Measurements from ENCODE around the gene ABLIM2. TPM values are rescaled to one million over a fixed set of nuclear protein-coding genes. Genes with fewer than 3 reads are reported as not detected.

ABLIM2 gene
- total RNA-seq, 1 experiment from 2014 or later: 2.7 TPM

GRCh38 chr4:8203052-8203401 is 44.4 kb upstream of the ABLIM2 start:
- Histone ChIP-seq H3K4me3 (ENCODE audit: low read depth, low read length, poor library complexity, severe bottlenecking) (no peak overlapping the region), H3K4me1 (ENCODE audit: insufficient read depth, low read length, poor library complexity, severe bottlenecking) (peaks cover 6% of the 10 kb centered on the region), H3K36me3 (ENCODE audit: insufficient read depth, low read length, poor library complexity, severe bottlenecking) (no peaks in the 10 kb centered on the region), H3K27ac (ENCODE audit: low read depth, low read length, poor library complexity, severe bottlenecking) (no peak overlapping the region), H3K9me3 (ENCODE audit: low read depth, low read length, poor library complexity, severe bottlenecking) (no peaks in the 10 kb centered on the region), H3K27me3 (replicated peaks; ENCODE audit: insufficient read depth, low read depth, low read length, poor library complexity) (no peaks in the 10 kb centered on the region)
- TF ChIP-seq CTCF (conservative IDR thresholded peaks at IDR 0.05; ENCODE audit: low read depth, low read length): no peak
- no peak for TF ChIP-seq EZH2 (IDR thresholded peaks at IDR 0.05; ENCODE audit: borderline replicate concordance, low read depth, low read length, poor library complexity, severe bottlenecking)
- no peak for DNase-seq (ENCODE audit: low spot score)
- CTCF ChIA-PET: no interaction called here
- intact Hi-C loops (cut with micrococcal nuclease; ENCODE audit: unreplicated experiment): no loop called here
- BruUV-seq (replicated peaks): no TSS peak
- POLR2A ChIA-PET (ENCODE audit: low non-redundant PET): no interaction called here

- Histone ChIP-seq H3K9me3 (ENCODE audit: low read depth, low read length, poor library complexity, severe bottlenecking) (no peaks in the 10 kb centered on the region), H3K4me3 (ENCODE audit: low read depth, low read length, poor library complexity, severe bottlenecking) (no peak overlapping the region), H3K27me3 (replicated peaks; ENCODE audit: insufficient read depth, low read depth, low read length, poor library complexity) (no peaks in the 10 kb centered on the region), H3K27ac (ENCODE audit: low read depth, low read length, poor library complexity, severe bottlenecking) (no peak overlapping the region), H3K4me1 (ENCODE audit: insufficient read depth, low read length, poor library complexity, severe bottlenecking) (peaks cover 6% of the 10 kb centered on the region), H3K36me3 (ENCODE audit: insufficient read depth, low read length, poor library complexity, severe bottlenecking) (no peaks in the 10 kb centered on the region)
- intact Hi-C loops (cut with micrococcal nuclease; ENCODE audit: unreplicated experiment): no loop called here
- no TSS peak for BruUV-seq (replicated peaks)
- ChIA-PET CTCF (no interaction called here), POLR2A (ENCODE audit: low non-redundant PET) (no interaction called here)
- DNase-seq (ENCODE audit: low spot score): no peak
- TF ChIP-seq EZH2 (IDR thresholded peaks at IDR 0.05; ENCODE audit: borderline replicate concordance, low read depth, low read length, poor library complexity, severe bottlenecking) (no peak), CTCF (conservative IDR thresholded peaks at IDR 0.05; ENCODE audit: low read depth, low read length) (no peak)
Observed at GRCh38 chr4:8202108-8203051, 43.8 kb upstream of the ABLIM2 start.

GRCh38 chr4:8201321-8201781 is 42.7 kb upstream of the ABLIM2 start:
- POLR2A ChIA-PET (ENCODE audit: low non-redundant PET): no interaction called here
- no peak for DNase-seq (ENCODE audit: low spot score)
- Histone ChIP-seq H3K27ac (ENCODE audit: low read depth, low read length, poor library complexity, severe bottlenecking) (no peak overlapping the region), H3K4me3 (ENCODE audit: low read depth, low read length, poor library complexity, severe bottlenecking) (no peak overlapping the region), H3K36me3 (ENCODE audit: insufficient read depth, low read length, poor library complexity, severe bottlenecking) (no peaks in the 10 kb centered on the region), H3K27me3 (replicated peaks; ENCODE audit: insufficient read depth, low read depth, low read length, poor library complexity) (no peaks in the 10 kb centered on the region), H3K9me3 (ENCODE audit: low read depth, low read length, poor library complexity, severe bottlenecking) (no peaks in the 10 kb centered on the region), H3K4me1 (ENCODE audit: insufficient read depth, low read length, poor library complexity, severe bottlenecking) (peaks cover 6% of the 10 kb centered on the region)
- no peak for TF ChIP-seq EZH2 (IDR thresholded peaks at IDR 0.05; ENCODE audit: borderline replicate concordance, low read depth, low read length, poor library complexity, severe bottlenecking)
- no peak for TF ChIP-seq CTCF (conservative IDR thresholded peaks at IDR 0.05; ENCODE audit: low read depth, low read length)
- no TSS peak for BruUV-seq (replicated peaks)
- CTCF ChIA-PET: no interaction called here
- intact Hi-C loops (cut with micrococcal nuclease; ENCODE audit: unreplicated experiment): no loop called here
